Liver (tissue), 9 donors: Measurements from ENCODE around the gene PTTG1IP. TPM values are rescaled to one million over a fixed set of nuclear protein-coding genes. Genes with fewer than 3 reads are reported as not detected.

Experiments used
- DNase-seq: peaks from one replicate; pipeline ENCODE4 v3.0.0-alpha.2; 2017; ENCODE audit warnings: low spot score
- H3K27ac ChIP-seq, 2 donors: one replicate each; pipeline ENCODE4 v1.7.0; 2013; ENCODE audit warnings: inconsistent platforms in 2 of 2, low read length in 2 of 2, control low read depth in 1 of 2, low read depth in 1 of 2, mild to moderate bottlenecking in 1 of 2
- H3K27me3 ChIP-seq, 4 donors: one replicate each; pipeline versions ENCODE4 v1.6.1 to v1.7.0; 2013; ENCODE audit warnings: low read length in 3 of 4, inconsistent platforms in 1 of 4, mild to moderate bottlenecking in 1 of 4, moderate library complexity in 1 of 4; ENCODE audit not compliant: control insufficient read depth in 4 of 4, insufficient read depth in 4 of 4
- H3K36me3 ChIP-seq, 4 donors: one replicate each; pipeline versions ENCODE4 v1.6.1 to v1.7.0; 2013; ENCODE audit warnings: low read length in 3 of 4, mild to moderate bottlenecking in 3 of 4, low read depth in 1 of 4, moderate library complexity in 1 of 4; ENCODE audit not compliant: control insufficient read depth in 4 of 4, insufficient read depth in 3 of 4
- H3K4me1 ChIP-seq, 4 donors: one replicate each; pipeline versions ENCODE4 v1.6.1 to v1.7.0; 2013; ENCODE audit warnings: low read length in 3 of 4, mild to moderate bottlenecking in 3 of 4, moderate library complexity in 1 of 4; ENCODE audit not compliant: control insufficient read depth in 4 of 4, insufficient read depth in 4 of 4
- H3K4me3 ChIP-seq, 3 donors: one replicate each; pipeline versions ENCODE4 v1.6.1 to v1.7.0; 2013; ENCODE audit warnings: low read length in 3 of 3, control low read depth in 1 of 3, low read depth in 1 of 3, mild to moderate bottlenecking in 1 of 3
- H3K9ac ChIP-seq, 2 donors: one replicate each; pipeline ENCODE4 v1.7.0; 2013; ENCODE audit warnings: low read length in 2 of 2, mild to moderate bottlenecking in 2 of 2, moderate library complexity in 2 of 2, control low read depth in 1 of 2, low read depth in 1 of 2
- H3K9me3 ChIP-seq, 4 donors: one replicate each; pipeline versions ENCODE4 v1.6.1 to v1.7.0; 2013; ENCODE audit warnings: low read length in 3 of 4; ENCODE audit not compliant: control insufficient read depth in 4 of 4
- EGR1 ChIP-seq, 2 donors: IDR thresholded peaks; 2 replicates each; pipeline ENCODE4 v1.6.1; 2016 to 2018; ENCODE audit warnings: antibody characterized with exemption in 2 of 2, low read depth in 2 of 2
- FOXA1 ChIP-seq: IDR thresholded peaks from 2 replicates; pipeline ENCODE4 v1.6.1; 2016; ENCODE audit warnings: antibody characterized with exemption
- FOXA2 ChIP-seq: IDR thresholded peaks from 2 replicates; pipeline ENCODE4 v1.6.1; 2016; ENCODE audit warnings: antibody characterized with exemption
- GABPA ChIP-seq, 2 donors: IDR thresholded peaks in 1 of 2; conservative IDR thresholded peaks in 1 of 2; 2 replicates each; pipeline ENCODE4 v1.6.1; 2016; ENCODE audit warnings: antibody characterized with exemption in 2 of 2, mild to moderate bottlenecking in 1 of 2, moderate library complexity in 1 of 2
- HNF4A ChIP-seq, 2 donors: conservative IDR thresholded peaks; 2 replicates each; pipeline ENCODE4 v1.6.1; 2016; ENCODE audit warnings: antibody characterized with exemption in 2 of 2, mild to moderate bottlenecking in 2 of 2
- HNF4G ChIP-seq: IDR thresholded peaks from 2 replicates; pipeline ENCODE4 v1.6.1; 2016; ENCODE audit warnings: antibody characterized with exemption
- NR2F2 ChIP-seq: IDR thresholded peaks from 2 replicates; pipeline ENCODE4 v1.6.1; 2016; ENCODE audit warnings: antibody characterized with exemption
- RAD21 ChIP-seq, 2 donors: IDR thresholded peaks; 2 replicates each; pipeline ENCODE4 v1.6.1; 2016; ENCODE audit warnings: antibody characterized with exemption in 2 of 2, mild to moderate bottlenecking in 2 of 2
- RXRA ChIP-seq, 2 donors: IDR thresholded peaks; 2 replicates each; pipeline ENCODE4 v1.6.1; 2017 to 2018; ENCODE audit warnings: antibody characterized with exemption in 2 of 2, mild to moderate bottlenecking in 1 of 2
- SP1 ChIP-seq: IDR thresholded peaks from 2 replicates; pipeline ENCODE4 v1.6.1; 2018; ENCODE audit warnings: antibody characterized with exemption, mild to moderate bottlenecking
- TAF1 ChIP-seq: conservative IDR thresholded peaks from 2 replicates; pipeline ENCODE4 v1.6.1; 2016; ENCODE audit warnings: antibody characterized with exemption, mild to moderate bottlenecking
- YY1 ChIP-seq: IDR thresholded peaks from 2 replicates; pipeline ENCODE4 v1.6.1; 2016; ENCODE audit warnings: antibody characterized with exemption, mild to moderate bottlenecking
- WGBS: extraction: QIAGEN DNeasy Blood & Tissue Kit; methylation state at CpG from one replicate; pipeline ENCODE4 v1.1.7; 2013; 5-methylcytosine and 5-hydroxymethylcytosine counted together
- polyA plus RNA-seq, 2 donors: library from polyadenylated mRNA; stranded (reverse) in 1 of 2; unstranded in 1 of 2; fragments of 200-250 nt in 1 of 2; fragments of >200 nt in 1 of 2; fragmentation: Nextera tagmentation in 1 of 2; extraction: Ambion mirVana in 1 of 2; gene quantifications; one replicate each; pipeline versions ENCODE4 v1.2.1 to v1.2.3, GENCODE V29; 2013 to 2015
- total RNA-seq, 2 donors: library from RNA; depleted of rRNA; stranded (reverse); fragments of >200 nt; gene quantifications; one replicate each; pipeline ENCODE4 v1.2.3, GENCODE V29; 2014
- TF ChIP-seq, protein P1 (sequence below): IDR thresholded peaks from 2 replicates; pipeline ENCODE4 v1.6.1; 2016; ENCODE audit warnings: antibody characterized with exemption
- TF ChIP-seq, protein P2 (sequence below): IDR thresholded peaks from 2 replicates; pipeline ENCODE4 v1.6.1; 2016; ENCODE audit warnings: antibody characterized with exemption
- TF ChIP-seq, protein P3 (sequence below): fragments of 150-350 bp; IDR thresholded peaks from 2 replicates; pipeline ENCODE4 v1.5.1; 2017; ENCODE audit warnings: improper control_type of control experiment, low read depth, low read length; ENCODE audit not compliant: missing input control
- TF ChIP-seq, protein P4 (sequence below): IDR thresholded peaks from 2 replicates; pipeline ENCODE4 v1.6.1; 2016; ENCODE audit warnings: antibody characterized with exemption
- donor health status: healthy.
- donor health status: healthy.
- donor health status: healthy.
- donor health status: healthy.
- donor health status: healthy.

The PTTG1IP gene
- total and polyA plus RNA-seq, 4 donors: 62.0 to 94.0 (median 79.8) TPM

DNA sequence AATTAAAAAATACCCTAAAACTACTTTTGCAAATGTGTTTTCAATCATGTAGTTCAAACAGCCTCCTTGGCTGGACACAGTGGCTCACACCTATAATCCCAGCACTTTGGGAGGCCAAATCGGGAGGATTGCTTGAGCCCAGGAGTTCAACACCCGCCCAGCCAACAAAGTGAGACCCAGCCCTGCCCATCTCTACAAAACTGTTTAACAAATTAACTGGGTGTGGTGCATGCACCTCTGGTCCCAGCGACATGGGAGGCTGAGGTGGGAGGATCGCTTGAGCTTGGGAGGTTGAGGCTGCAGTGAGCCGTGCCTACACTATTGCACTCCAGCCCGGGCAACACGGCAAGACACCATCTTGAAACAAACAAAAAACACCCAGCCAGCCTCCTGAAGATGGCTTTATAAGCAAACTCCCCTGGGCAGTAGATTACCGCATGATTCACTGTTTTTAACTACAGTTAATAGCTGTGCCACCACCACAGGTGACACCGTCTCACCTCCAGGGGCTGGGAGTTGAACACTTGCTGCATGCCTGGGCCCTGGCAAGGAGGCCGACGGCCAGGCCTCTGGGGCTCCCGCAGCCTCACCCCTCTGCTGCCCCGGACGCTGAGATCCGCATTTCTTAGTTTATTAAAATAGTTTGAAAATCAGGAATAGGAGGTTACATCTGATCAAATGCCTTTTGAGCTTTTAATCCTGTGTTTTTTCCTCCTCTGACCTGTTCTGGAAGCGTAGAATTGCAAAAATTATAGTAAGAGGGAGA, 16.2 kb downstream of the PTTG1IP start:
- DNase-seq: no peak
- no peak overlapping the region for H3K4me3 ChIP-seq
- H3K27ac ChIP-seq: no peak overlapping the region
- H3K4me1 ChIP-seq: no peaks in the 10 kb centered on the region
- no peak overlapping the region for H3K9ac ChIP-seq
- peaks cover 18 to 53% (median 36%) of the 10 kb centered on the region in 4 donors for H3K36me3 ChIP-seq
- H3K27me3 ChIP-seq: no peaks in the 10 kb centered on the region
- WGBS: 93% methylated on average over 16 of the region's 16 CpGs
- no peaks in the 10 kb centered on the region for H3K9me3 ChIP-seq
- TF ChIP-seq, protein P1, sequence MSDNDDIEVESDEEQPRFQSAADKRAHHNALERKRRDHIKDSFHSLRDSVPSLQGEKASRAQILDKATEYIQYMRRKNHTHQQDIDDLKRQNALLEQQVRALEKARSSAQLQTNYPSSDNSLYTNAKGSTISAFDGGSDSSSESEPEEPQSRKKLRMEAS: no peak
- TF ChIP-seq EGR1 (IDR thresholded peaks at IDR 0.05; ENCODE audit: low read depth in 2 of 2) (no peak), TAF1 (no peak), RXRA (IDR thresholded peaks at IDR 0.05) (no peak), HNF4A (conservative IDR thresholded peaks at IDR 0.05) (no peak), SP1 (no peak), FOXA1 (no peak), YY1 (no peak), FOXA2 (no peak), RAD21 (IDR thresholded peaks at IDR 0.05) (no peak), GABPA (IDR thresholded peaks at IDR 0.05 in 1 of 2, conservative IDR thresholded peaks at IDR 0.05 in 1 of 2) (no peak), HNF4G (no peak)
- TF ChIP-seq, protein P2, sequence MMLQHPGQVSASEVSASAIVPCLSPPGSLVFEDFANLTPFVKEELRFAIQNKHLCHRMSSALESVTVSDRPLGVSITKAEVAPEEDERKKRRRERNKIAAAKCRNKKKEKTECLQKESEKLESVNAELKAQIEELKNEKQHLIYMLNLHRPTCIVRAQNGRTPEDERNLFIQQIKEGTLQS: no peak
- TF ChIP-seq, protein P3, sequence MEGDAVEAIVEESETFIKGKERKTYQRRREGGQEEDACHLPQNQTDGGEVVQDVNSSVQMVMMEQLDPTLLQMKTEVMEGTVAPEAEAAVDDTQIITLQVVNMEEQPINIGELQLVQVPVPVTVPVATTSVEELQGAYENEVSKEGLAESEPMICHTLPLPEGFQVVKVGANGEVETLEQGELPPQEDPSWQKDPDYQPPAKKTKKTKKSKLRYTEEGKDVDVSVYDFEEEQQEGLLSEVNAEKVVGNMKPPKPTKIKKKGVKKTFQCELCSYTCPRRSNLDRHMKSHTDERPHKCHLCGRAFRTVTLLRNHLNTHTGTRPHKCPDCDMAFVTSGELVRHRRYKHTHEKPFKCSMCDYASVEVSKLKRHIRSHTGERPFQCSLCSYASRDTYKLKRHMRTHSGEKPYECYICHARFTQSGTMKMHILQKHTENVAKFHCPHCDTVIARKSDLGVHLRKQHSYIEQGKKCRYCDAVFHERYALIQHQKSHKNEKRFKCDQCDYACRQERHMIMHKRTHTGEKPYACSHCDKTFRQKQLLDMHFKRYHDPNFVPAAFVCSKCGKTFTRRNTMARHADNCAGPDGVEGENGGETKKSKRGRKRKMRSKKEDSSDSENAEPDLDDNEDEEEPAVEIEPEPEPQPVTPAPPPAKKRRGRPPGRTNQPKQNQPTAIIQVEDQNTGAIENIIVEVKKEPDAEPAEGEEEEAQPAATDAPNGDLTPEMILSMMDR: no peak

DNA sequence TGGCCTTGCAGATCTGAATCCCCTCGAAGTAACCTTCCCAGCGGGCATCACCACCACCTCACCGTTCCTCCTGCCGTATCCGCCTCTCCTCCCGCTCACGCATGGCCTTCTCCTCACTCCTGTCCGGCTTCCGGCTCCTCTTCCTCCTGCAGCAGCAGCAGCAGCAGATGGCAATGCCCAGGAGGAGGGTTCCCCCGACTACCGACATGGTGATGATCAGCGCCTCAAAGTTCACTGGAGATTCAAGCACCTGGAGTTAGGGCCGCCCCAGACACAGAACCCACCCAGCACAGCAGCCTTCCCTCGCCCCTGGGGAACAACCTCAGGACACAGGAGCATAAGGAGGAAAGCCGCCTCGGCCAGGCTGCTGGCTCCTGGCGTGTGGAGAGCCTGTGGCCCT, 17.4 kb downstream of the PTTG1IP start:
- Histone ChIP-seq H3K4me3 (no peak overlapping the region), H3K9ac (no peak overlapping the region), H3K27ac (no peak overlapping the region), H3K27me3 (no peaks in the 10 kb centered on the region), H3K9me3 (no peaks in the 10 kb centered on the region), H3K4me1 (no peaks in the 10 kb centered on the region), H3K36me3 (peaks cover 20 to 53% (median 39%) of the 10 kb centered on the region in 4 donors)
- 96% methylated on average over 17 of the region's 17 CpGs for WGBS
- no peak for DNase-seq
- TF ChIP-seq, protein P4, sequence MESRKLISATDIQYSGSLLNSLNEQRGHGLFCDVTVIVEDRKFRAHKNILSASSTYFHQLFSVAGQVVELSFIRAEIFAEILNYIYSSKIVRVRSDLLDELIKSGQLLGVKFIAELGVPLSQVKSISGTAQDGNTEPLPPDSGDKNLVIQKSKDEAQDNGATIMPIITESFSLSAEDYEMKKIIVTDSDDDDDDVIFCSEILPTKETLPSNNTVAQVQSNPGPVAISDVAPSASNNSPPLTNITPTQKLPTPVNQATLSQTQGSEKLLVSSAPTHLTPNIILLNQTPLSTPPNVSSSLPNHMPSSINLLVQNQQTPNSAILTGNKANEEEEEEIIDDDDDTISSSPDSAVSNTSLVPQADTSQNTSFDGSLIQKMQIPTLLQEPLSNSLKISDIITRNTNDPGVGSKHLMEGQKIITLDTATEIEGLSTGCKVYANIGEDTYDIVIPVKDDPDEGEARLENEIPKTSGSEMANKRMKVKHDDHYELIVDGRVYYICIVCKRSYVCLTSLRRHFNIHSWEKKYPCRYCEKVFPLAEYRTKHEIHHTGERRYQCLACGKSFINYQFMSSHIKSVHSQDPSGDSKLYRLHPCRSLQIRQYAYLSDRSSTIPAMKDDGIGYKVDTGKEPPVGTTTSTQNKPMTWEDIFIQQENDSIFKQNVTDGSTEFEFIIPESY: no peak
- TF ChIP-seq SP1 (no peak), RAD21 (IDR thresholded peaks at IDR 0.05) (no peak), YY1 (no peak), HNF4A (conservative IDR thresholded peaks at IDR 0.05) (no peak), NR2F2 (no peak)
- TF ChIP-seq, protein P3: no peak
- TF ChIP-seq, protein P2: no peak
